ENCODE measurements around the gene ADAM33.

DNA sequence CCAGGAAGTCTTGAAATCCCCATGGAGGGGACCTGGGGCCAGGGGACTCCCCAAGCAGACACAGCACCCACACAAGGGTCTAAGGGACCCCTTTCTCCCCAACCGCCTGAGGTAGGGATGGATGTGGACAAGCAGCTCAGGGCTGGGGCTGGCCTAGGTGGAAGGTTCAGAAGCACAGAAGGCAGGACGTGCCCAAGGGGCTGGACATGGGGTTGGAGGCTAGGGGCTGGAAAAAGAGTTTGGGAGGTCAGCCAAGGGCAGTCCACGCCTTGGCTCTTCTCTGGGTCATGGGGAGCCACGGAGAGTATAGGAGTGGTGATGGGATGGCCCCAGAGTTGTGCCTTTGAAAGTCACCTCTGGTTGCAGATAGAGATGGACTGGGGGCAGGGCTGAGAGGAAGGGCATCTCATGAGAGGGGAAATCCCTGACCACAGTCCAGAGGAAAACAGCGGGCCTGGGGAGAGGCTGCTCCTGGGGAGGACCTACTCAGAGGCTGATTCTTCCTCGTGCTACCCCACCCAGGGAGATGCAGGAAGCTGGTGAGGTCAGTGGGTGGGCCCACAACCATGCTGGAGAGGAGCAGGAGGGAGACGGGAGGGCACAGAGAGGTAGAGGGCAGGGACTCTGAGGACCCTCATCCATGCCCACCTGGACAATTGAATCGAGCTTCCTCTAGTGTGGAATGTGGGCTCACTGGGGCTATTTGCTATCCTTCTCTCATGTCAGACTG, 48.2 kb upstream of the ADAM33 start:
- TF ChIP-seq GATA3 (IDR thresholded peaks at IDR 0.05; ENCODE audit: low read depth, low read length) (no peak), GATA2 (IDR thresholded peaks at IDR 0.05; ENCODE audit: low read depth, low read length) (no peak)
